Suppressor macrophage treated with lipopolysaccharide for 4 hours (primary cell): ENCODE results near the gene PGAP1.

Source experiments
- DNase-seq: peaks from one replicate; pipeline ENCODE4 v3.0.0-alpha.2; 2020

The PGAP1 gene

DNA sequence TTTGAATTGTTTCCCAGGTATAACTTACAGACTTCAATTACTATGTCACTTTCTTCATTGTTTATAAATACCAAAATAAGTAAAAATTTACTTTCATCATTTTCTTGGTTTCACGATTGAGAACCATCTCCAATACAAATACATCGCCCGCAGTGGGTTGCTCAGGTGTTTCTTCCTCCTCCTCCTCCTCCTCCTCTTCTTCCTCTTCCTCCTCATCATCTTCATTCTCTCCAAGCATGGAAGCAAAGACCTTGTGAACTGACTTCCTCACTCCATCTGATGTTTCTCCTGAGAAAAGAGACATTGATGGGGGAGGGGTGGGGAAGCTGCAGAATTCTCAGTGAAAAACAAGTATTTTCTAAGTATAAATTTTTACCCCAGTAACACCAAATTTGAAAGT, 133.6 kb downstream of the PGAP1 start:
- DNase-seq, result no peak

DNA sequence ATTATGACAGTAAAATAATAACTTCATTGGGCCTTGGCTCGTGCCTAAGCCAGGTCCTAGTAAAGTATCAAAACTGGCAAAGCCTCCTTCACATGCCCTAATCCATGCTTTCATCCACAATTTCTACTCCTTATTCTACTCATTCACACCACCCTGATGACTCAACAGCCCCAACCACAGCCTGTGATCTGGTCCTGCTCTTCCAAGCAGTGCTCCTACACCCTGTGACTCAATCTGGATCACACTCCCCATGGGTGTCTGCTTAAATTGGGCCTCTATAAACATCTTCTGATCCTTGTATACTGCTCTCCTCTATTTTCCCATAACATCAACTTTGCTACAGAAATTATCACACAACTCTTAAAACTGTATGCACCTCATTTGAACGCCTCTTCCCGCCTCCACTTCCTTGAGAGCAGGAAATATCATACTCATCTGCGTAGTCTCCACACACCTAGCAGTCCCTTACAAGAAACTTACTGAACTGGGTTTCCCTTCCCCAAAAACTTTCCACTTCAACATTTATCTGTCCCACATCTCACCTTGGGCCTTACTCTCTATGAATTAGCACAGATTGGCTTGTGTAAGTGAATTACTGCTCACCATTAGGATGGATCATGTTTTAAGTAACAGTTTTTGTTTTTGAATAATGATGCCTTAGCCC, 142.9 kb downstream of the PGAP1 start:
- DNase-seq, result peak; percentile 16
